HEK293 (cell line): ENCODE measurements around the gene PYGO2.
A peak's percentile ranks its signal among the peaks of the same experiment; 100 is the strongest.

Source experiments
- CTCF ChIA-PET: fragments of 350-600 bp; formaldehyde crosslinking; extraction: SDS; loops from one replicate; lab custom pipeline; 2021; ENCODE audit warnings: antibody characterized with exemption; lab: Yijun Ruan, JAX
- POLR2A ChIA-PET: fragments of 300-600 bp; formaldehyde crosslinking; extraction: SDS; loops from one replicate; lab custom pipeline; 2020; ENCODE audit warnings: antibody characterized with exemption, inconsistent platforms; lab: Yijun Ruan, JAX
- H3K27ac ChIP-seq: fragments of 200-500 bp; sonication (Bioruptor generic); 2 replicates; pipeline ENCODE4 v1.5.1; 2014; ENCODE audit warnings: low read depth, low read length, control low read depth, inconsistent platforms; ENCODE audit errors: extremely low read depth
- H3K36me3 ChIP-seq, 2 experiments: fragments of 200-500 bp in 1 of 2; sonication (Bioruptor generic) in 1 of 2; 1 replicate in 1 of 2; 2 replicates in 1 of 2; pipeline ENCODE4 v1.5.1; 2014 to 2017; ENCODE audit warnings: inconsistent platforms in 2 of 2, low read length in 2 of 2; ENCODE audit not compliant: control insufficient read depth in 2 of 2, insufficient read depth in 1 of 2
- H3K4me1 ChIP-seq: fragments of 200-500 bp; sonication (Bioruptor generic); 2 replicates; pipeline ENCODE4 v1.5.1; 2014; ENCODE audit warnings: mild to moderate bottlenecking, low read length, inconsistent platforms; ENCODE audit not compliant: control insufficient read depth, insufficient read depth
- H3K4me3 ChIP-seq: 2 replicates; pipeline ENCODE4 v1.5.1; 2011; ENCODE audit warnings: low read depth, mild to moderate bottlenecking, control low read depth, low read length, moderate library complexity
- H3K9me3 ChIP-seq: fragments of 200-500 bp; sonication (Bioruptor generic); 2 replicates; pipeline ENCODE4 v1.5.1; 2014; ENCODE audit warnings: low read depth, low read length, inconsistent platforms; ENCODE audit not compliant: control insufficient read depth, insufficient read depth
- FEZF1 ChIP-seq: fragments of 450-650 bp; formaldehyde crosslinking; IDR thresholded peaks from 2 replicates; pipeline ENCODE4 v1.5.1; 2016; ENCODE audit warnings: missing biosample characterization, missing genetic modification characterization
- PATZ1 ChIP-seq: fragments of 450-650 bp; formaldehyde crosslinking; IDR thresholded peaks from 2 replicates; pipeline ENCODE4 v1.5.1; 2016; ENCODE audit warnings: missing biosample characterization, missing genetic modification characterization
- PBX3 ChIP-seq: sonication (generic); formaldehyde crosslinking; IDR thresholded peaks from 2 replicates; pipeline ENCODE4 v1.8.1; 2022; ENCODE audit warnings: mild to moderate bottlenecking, moderate library complexity, missing genetic modification reagents
- PRDM1 ChIP-seq: fragments of 450-650 bp; formaldehyde crosslinking; IDR thresholded peaks from 2 replicates; pipeline ENCODE4; 2016; ENCODE audit warnings: missing biosample characterization, missing genetic modification characterization
- ZBTB17 ChIP-seq: fragments of 450-650 bp; formaldehyde crosslinking; IDR thresholded peaks from 2 replicates; pipeline ENCODE4 v1.5.1; 2016; ENCODE audit warnings: missing biosample characterization, missing genetic modification characterization
- ZBTB48 ChIP-seq: fragments of 450-650 bp; formaldehyde crosslinking; IDR thresholded peaks from 2 replicates; pipeline ENCODE4 v1.5.1; 2016; ENCODE audit warnings: missing biosample characterization, missing genetic modification characterization
- ZNF112 ChIP-seq: fragments of 450-650 bp; formaldehyde crosslinking; IDR thresholded peaks from 2 replicates; pipeline ENCODE4 v1.5.0; 2017; ENCODE audit warnings: missing biosample characterization, missing genetic modification characterization
- ZNF223 ChIP-seq: fragments of 450-650 bp; formaldehyde crosslinking; IDR thresholded peaks from 2 replicates; pipeline ENCODE4 v1.5.1; 2016; ENCODE audit warnings: missing biosample characterization, missing genetic modification characterization
- ZNF280D ChIP-seq: fragments of 450-650 bp; formaldehyde crosslinking; IDR thresholded peaks from 2 replicates; pipeline ENCODE4 v1.5.1; 2016; ENCODE audit warnings: missing biosample characterization, missing genetic modification characterization
- ZNF366 ChIP-seq: fragments of 450-650 bp; formaldehyde crosslinking; conservative IDR thresholded peaks from 2 replicates; pipeline ENCODE4 v1.5.1; 2016; ENCODE audit warnings: missing biosample characterization, missing genetic modification characterization
- ZNF521 ChIP-seq: fragments of 450-650 bp; formaldehyde crosslinking; IDR thresholded peaks from 2 replicates; pipeline ENCODE4 v1.5.1; 2017; ENCODE audit warnings: missing biosample characterization, mild to moderate bottlenecking, missing genetic modification characterization
- ZNF600 ChIP-seq: fragments of 450-650 bp; formaldehyde crosslinking; IDR thresholded peaks from 2 replicates; pipeline ENCODE4 v1.5.1; 2016; ENCODE audit warnings: missing biosample characterization, missing genetic modification characterization

Gene PYGO2

GRCh38 chr1:155009742-155010141 is 48.2 kb upstream of the PYGO2 start:
- Histone ChIP-seq H3K36me3 (peaks cover 0 to 17% of the 10 kb centered on the region in 2 experiments; a peak in 1 of 3 replicates), H3K9me3 (no peaks in the 10 kb centered on the region), H3K27ac (no peak overlapping the region), H3K4me3 (no peak overlapping the region), H3K4me1 (peaks cover 11% of the 10 kb centered on the region)
- TF ChIP-seq ZNF280D (tag by site-specific recombination) = no peak
- 0 out of 2 replicates have a peak, but pooled peaks have one; percentile 19 for TF ChIP-seq ZBTB17 (tag by site-specific recombination)
- TF ChIP-seq ZNF112 (tag by site-specific recombination) = no peak
- no peak for TF ChIP-seq ZNF521 (tag by site-specific recombination)
- TF ChIP-seq ZBTB48 = peak; percentile 78
- peak; percentile 75; the same call in 1 of the 2 replicates for TF ChIP-seq ZNF366 (tag by site-specific recombination)
- TF ChIP-seq ZNF600 (tag by site-specific recombination) = peak; percentile 56; the same call in 1 of the 2 replicates
- TF ChIP-seq PATZ1 (tag by site-specific recombination) = peak; percentile 64
- peak; percentile 95 for TF ChIP-seq PRDM1
- TF ChIP-seq ZNF223 (tag by site-specific recombination) = no peak
- TF ChIP-seq FEZF1 (tag by site-specific recombination) = no peak
- ChIA-PET CTCF (no interaction called here), POLR2A (no interaction called here)

GRCh38 chr1:155009221-155009711 is 47.7 kb upstream of the PYGO2 start:
- POLR2A ChIA-PET = no interaction called here

More at GRCh38 chr1:155009221-155009711, 47.7 kb upstream of the PYGO2 start:
- Histone ChIP-seq H3K27ac (no peak overlapping the region), H3K4me3 (no peak overlapping the region), H3K4me1 (peaks cover 14% of the 10 kb centered on the region), H3K36me3 (peaks cover 0 to 12% of the 10 kb centered on the region in 2 experiments; a peak in 1 of 3 replicates), H3K9me3 (no peaks in the 10 kb centered on the region)
- CTCF ChIA-PET = interaction anchor here (0.5 to 1.1 kb wide), 3 partner anchors 14 to 82 kb away, joined by 3 to 4 read pairs (median 3); no protein-coding TSS in a partner anchor
- no peak for TF ChIP-seq PBX3 (CRISPR knock-in tag)
